Fibroblast of skin of right biceps (primary cell): ENCODE results near the gene MRPL14.
A peak's percentile ranks its signal among the peaks of the same experiment; 100 is the strongest.

Experiments used
- DNase-seq: peaks from one replicate; pipeline ENCODE4 v3.0.0-alpha.2; 2013

The MRPL14 gene

DNA sequence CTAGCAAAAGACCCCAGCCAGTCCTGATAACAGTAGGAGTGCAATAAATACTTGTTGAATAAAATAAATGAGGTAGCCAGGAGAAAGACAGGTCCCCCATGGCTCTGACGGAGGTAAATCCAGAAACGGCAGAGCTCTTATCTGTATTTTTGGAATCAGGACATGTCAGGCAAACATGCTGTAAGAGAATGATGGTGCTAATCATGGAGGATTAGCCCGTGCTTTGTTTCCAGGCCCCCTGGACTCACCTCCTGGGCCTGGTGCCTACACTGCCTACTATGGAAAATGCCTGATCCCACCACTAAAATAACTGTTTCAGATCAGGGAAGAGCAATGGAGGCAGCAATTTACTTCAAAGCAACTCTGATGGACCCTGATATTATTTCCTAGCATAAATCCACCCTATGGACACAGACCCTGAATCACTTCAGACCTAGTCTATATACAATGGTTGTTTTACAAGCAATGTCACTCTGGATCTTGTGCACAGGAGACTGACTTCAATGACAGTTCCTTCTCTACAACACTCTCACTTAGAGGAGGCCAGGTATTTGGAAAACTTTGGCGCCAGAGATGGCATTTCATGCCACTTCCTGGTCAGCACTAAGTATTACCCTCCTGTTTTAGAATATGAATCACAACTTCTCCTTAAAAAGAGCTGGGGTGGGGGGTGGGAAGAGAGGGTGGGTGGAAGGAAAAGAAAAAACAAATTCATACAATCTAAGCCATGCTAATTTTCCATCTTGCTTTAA lies 6.4 kb downstream of the MRPL14 start:
- no peak for DNase-seq

DNA sequence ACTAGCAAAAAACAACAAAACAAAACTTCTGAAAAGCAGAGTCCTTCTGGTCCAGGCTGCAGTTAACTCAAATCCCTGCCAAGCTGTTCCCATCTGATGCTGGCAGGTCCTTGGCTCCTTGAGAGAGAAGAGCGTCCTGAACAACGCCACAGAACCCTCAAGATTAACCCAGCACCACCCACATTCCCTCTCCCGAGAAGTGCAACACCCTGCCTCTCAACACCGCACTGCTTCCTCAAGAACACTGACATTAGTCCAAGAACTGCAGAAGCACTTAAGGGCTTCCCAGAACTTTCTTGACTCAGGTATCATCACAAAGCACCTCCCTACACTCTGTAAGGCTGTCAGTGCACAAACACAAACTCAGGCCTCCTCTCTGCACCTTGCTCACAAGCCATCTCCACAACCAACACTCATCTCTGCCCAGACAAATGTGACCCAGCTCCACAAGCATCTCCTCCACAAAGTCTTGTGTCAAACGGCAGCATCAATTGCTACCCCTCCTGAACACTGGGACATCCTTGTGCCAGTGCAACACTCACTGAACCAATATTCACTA lies 7.5 kb downstream of the MRPL14 start:
- no peak for DNase-seq

GRCh38 chr6:44117397-44118128 lies 9.7 kb downstream of the MRPL14 start:
- DNase-seq, result no peak

DNA sequence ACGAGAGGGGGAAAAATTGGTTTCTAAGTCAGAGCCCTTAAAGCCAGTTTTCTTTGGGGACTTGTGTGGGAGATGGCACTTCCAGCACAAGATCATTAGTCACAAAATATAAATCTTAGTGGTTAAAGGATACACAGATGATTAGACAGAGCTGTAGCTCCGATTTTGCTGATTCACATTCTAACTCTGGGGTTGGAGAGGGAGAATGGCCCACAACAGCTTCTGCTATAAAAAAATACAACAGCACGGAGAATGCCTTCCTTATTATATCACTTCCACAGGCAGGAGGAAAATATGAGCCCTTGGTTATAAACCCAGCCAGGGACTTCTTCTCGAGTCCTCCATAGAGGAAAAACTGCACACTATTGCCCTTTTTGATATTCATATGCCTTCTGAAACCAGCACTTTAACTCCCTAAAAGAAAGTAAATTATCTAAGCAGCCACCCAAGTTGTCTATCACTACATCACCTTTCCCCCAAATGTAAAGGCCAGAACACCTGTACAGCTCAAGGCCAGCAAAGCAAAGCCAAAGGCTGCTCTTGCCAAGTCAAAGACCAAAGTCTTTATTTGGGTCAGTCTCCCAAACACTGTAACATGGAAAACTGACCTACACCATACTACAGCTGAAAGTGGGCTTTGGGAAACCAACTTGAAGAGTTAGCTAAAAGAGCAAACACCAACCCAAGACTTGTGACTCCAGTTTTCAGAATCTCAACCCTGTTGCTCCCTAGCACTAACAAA lies 10.4 kb downstream of the MRPL14 start:
- DNase-seq, result peak; percentile 91

GRCh38 chr6:44115866-44116265 lies 11.4 kb downstream of the MRPL14 start:
- peak; percentile 31 for DNase-seq

DNA sequence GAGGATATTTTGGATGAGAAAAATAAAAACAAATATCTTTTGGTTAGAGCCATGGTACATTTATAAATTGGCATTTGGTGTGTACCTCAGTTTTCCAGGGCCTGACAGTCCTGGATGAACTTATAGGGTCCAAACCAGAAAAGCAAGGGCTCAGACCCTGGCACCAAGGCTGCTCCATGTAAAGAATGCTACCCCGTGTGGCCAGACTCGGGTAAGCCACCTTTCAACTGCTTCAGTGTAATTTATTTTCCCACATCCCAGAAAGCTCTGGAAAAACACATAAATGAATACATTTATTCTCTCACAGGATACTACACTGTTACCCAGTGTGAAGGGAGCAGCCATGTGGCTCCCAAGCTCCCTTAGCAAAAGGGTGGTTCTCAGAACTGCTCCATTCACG lies 13.8 kb downstream of the MRPL14 start:
- DNase-seq, result no peak

GRCh38 chr6:44111434-44112417 lies 15.5 kb downstream of the MRPL14 start:
- DNase-seq, result no peak

- DNase-seq, result no peak
Measured at GRCh38 chr6:44110966-44111365, 16.3 kb downstream of the MRPL14 start.

GRCh38 chr6:44110005-44110676 lies 17.1 kb downstream of the MRPL14 start:
- DNase-seq, result no peak

DNA sequence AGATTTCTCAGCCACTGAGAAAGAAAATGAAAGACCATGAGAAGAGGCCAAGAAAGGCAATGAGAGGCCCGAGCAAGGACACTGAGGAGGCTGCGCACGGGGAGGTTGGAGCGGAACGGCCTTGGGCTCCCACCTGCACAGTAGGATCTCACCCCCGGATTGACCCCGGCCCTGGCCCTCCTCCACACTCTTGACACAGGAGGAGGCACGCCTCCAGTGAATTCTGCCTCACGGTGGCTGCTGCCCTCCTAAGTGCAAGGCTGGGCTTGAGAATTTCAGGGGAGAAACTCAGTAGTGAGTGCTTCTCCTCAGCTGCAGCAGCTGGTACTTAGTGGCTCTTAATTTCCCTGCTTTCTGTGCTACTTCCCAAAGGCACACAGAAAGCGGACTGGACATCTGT lies 18.0 kb downstream of the MRPL14 start:
- DNase-seq, result no peak

DNA sequence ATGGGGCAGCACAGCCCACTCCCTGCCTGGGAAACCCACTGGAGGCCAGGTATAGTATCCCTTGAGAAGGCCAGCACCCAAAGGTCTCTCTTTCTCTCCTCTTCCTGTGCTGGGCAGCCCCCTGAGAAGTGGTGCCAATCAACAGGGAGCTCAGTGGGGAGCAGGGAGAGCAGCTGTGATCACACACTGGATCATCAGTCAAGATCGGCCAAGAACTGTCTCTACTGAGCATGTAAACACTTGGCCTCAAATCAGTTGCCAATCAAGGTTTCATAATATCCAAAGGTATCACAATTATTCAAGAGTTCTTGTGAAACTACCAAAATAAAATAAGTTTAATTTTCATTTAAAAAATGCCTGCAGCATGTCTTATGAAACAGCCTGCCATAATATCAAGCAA lies 18.8 kb downstream of the MRPL14 start:
- DNase-seq, result no peak

GRCh38 chr6:44107017-44107416 lies 20.2 kb downstream of the MRPL14 start:
- no peak for DNase-seq

DNA sequence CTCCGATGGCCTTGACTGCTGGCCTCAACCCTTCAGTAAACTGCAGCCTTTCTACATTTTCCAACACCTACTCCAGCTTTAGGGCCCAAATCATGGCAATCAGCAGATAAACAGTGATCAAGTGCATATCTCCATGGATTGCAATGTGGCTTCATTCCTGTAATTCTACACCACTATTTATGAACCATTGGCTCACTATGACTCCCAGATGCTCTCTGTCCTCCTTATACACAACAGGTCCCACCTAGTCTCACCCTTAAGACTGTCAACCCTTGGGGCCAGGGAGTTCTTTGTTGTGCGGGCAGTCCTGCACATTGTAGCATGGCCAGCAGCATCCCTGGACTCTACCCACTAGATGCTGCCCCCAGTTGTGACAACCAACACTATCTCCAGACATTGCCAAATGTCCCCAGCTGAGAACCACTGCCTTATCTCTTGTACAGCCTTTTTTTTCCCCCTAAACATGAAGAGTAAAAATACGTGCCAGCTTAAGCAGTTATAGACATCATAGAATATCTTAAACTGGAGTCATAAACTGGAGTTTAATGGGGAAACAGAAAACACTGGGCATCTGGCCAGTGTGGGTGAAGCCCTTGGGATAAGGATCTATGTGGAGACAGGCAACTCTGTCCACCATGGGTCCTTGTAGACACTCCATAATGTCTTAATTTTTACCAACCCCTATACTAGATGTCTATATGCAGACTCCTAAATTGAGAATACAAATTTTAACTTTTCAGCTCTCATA lies 21.1 kb downstream of the MRPL14 start:
- DNase-seq, result no peak

GRCh38 chr6:44105146-44105545 lies 22.1 kb downstream of the MRPL14 start:
- DNase-seq, result no peak

DNA sequence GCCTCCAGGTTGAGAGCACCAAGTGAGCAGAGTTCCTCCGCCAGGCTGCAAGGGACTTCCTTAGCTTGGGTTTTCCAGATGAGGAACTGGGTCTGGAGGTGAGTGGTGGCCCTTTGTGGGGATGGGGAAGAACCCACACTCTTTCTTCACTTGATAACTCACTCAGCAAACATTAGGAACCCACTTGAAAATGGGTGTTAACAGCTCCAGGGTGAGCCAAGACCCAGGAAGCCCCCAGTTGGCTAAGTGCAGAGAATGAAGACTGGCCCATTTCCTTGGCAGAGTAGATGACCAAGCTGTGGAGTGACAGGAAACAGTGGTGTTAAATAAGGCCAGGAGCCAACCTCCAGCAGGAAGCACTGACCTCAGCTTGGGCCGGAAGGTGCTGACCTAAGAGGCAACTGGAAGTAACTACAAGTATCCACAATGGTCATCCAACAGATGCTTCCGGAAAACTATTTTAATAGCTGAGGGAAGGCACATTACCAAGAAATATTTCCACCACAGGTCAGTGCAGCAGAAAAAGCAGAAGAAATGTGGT lies 22.7 kb downstream of the MRPL14 start:
- DNase-seq, result no peak

- DNase-seq, result no peak
Measured at GRCh38 chr6:44102527-44102926, 24.7 kb downstream of the MRPL14 start.

- DNase-seq, result no peak
Measured at GRCh38 chr6:44101832-44102231, 25.4 kb downstream of the MRPL14 start.

- DNase-seq, result peak; percentile 20
Measured at GRCh38 chr6:44100088-44100550, 27.1 kb downstream of the MRPL14 start.

DNA sequence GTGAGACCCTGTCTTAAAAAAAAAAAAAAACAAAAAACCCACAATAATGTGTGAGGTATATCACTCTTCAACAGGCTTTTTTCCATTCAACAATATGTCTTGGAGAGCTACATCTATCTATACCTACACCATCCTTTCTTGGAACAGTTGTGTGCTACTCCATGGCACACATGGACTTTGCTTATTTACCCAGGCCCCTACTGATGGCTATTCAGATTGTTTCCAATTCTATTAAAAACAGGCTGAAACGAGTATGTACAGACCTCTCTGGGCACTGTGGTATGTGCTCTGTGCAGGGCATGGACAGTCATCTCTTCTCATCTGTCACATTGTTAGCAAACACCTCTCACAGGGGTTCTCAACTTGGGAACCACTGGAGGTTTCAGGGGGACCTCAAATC lies 28.1 kb downstream of the MRPL14 start:
- DNase-seq, result no peak

GRCh38 chr6:44097782-44098317 lies 29.4 kb downstream of the MRPL14 start:
- no peak for DNase-seq
